ENCODE results near the gene ROM1. TPM values are rescaled to one million over a fixed set of nuclear protein-coding genes. Genes with fewer than 3 reads are reported as not detected.
A peak's percentile ranks its signal among the peaks of the same experiment; 100 is the strongest.
"Not testable (repeated sequence)": the region's sequence is repeated elsewhere in the genome, so short reads cannot be mapped to it uniquely, and the experiment has no call there.

Gene ROM1
- 1 to 10 TPM; 2.0 to 2.8 TPM for total RNA-seq

- Mint-ChIP-seq H3K27ac (peak within 1 kb of the TSS; percentile 95), H3K4me1 (peaks cover 41% of the 10 kb centered on the region), H3K27me3 (no peaks in the 10 kb centered on the region), H3K9me3 (no peaks in the 10 kb centered on the region), H3K36me3 (peaks cover 40% of the 10 kb centered on the region), H3K4me3 (peak within 1 kb of the TSS; percentile 90)
- DNase-seq: peak; percentile 90
Observed at GRCh38 chr11:62612366-62613290, at the start of gene ROM1, which contains the start of gene EML3. Gene ROM1 (plus strand): TSS chr11:62613257. CDS start chr11:62613282, 25 bp downstream. Gene EML3 (minus strand): TSS chr11:62612775. CDS start chr11:62612457, 318 bp downstream.

GRCh38 chr11:62565100-62565802 lies 47.8 kb upstream of the ROM1 start:
- Mint-ChIP-seq H3K27me3 (no peaks in the 10 kb centered on the region), H3K36me3 (peaks cover 45% of the 10 kb centered on the region), H3K4me1 (peaks cover 46% of the 10 kb centered on the region), H3K27ac (peak overlapping the region; percentile 64), H3K4me3 (no peak overlapping the region), H3K9me3 (no peaks in the 10 kb centered on the region)
- DNase-seq: no peak

GRCh38 chr11:62566247-62566646 lies 46.8 kb upstream of the ROM1 start:
- Mint-ChIP-seq H3K4me3 (no peak overlapping the region), H3K27me3 (no peaks in the 10 kb centered on the region), H3K4me1 (peaks cover 45% of the 10 kb centered on the region), H3K9me3 (no peaks in the 10 kb centered on the region), H3K36me3 (peaks cover 51% of the 10 kb centered on the region), H3K27ac (peak overlapping the region; percentile 10)
- DNase-seq: no peak

GRCh38 chr11:62567018-62567633 lies 45.9 kb upstream of the ROM1 start:
- Mint-ChIP-seq H3K27ac (peak overlapping the region; percentile 83), H3K9me3 (no peaks in the 10 kb centered on the region), H3K36me3 (peaks cover 54% of the 10 kb centered on the region), H3K4me1 (peaks cover 48% of the 10 kb centered on the region), H3K27me3 (no peaks in the 10 kb centered on the region), H3K4me3 (peak overlapping the region; percentile 18)
- no peak for DNase-seq

GRCh38 chr11:62569611-62570010 lies 43.4 kb upstream of the ROM1 start:
- Mint-ChIP-seq H3K4me1 (peaks cover 53% of the 10 kb centered on the region), H3K36me3 (peaks cover 75% of the 10 kb centered on the region), H3K27me3 (no peaks in the 10 kb centered on the region), H3K4me3 (no peak overlapping the region), H3K9me3 (no peaks in the 10 kb centered on the region), H3K27ac (peak overlapping the region; percentile 43)
- DNase-seq: no peak

GRCh38 chr11:62570903-62571302 lies 42.2 kb upstream of the ROM1 start:
- Mint-ChIP-seq H3K27ac (peak overlapping the region; percentile 99), H3K36me3 (peaks cover 73% of the 10 kb centered on the region), H3K4me1 (peaks cover 55% of the 10 kb centered on the region), H3K4me3 (peak overlapping the region; percentile 89)
- H3K9me3 Mint-ChIP-seq, DNase-seq, H3K27me3 Mint-ChIP-seq: not testable (repeated sequence)

- H3K27me3 Mint-ChIP-seq, H3K9me3 Mint-ChIP-seq, DNase-seq: not testable (repeated sequence)
- peaks cover 69% of the 10 kb centered on the region for H3K36me3 Mint-ChIP-seq
- peak overlapping the region; percentile 89 for H3K4me3 Mint-ChIP-seq
- peaks cover 51% of the 10 kb centered on the region for H3K4me1 Mint-ChIP-seq
- peak overlapping the region; percentile 99 for H3K27ac Mint-ChIP-seq
Observed at GRCh38 chr11:62571493-62571892, 41.6 kb upstream of the ROM1 start.

GRCh38 chr11:62572431-62572830 lies 40.6 kb upstream of the ROM1 start:
- no peak for DNase-seq
- H3K4me1 Mint-ChIP-seq: peaks cover 44% of the 10 kb centered on the region
- no peaks in the 10 kb centered on the region for H3K27me3 Mint-ChIP-seq
- peak overlapping the region; percentile 89 for H3K4me3 Mint-ChIP-seq
- H3K36me3 Mint-ChIP-seq: peaks cover 61% of the 10 kb centered on the region
- H3K9me3 Mint-ChIP-seq: no peaks in the 10 kb centered on the region
- H3K27ac Mint-ChIP-seq: peak overlapping the region; percentile 99

- Mint-ChIP-seq H3K9me3 (no peaks in the 10 kb centered on the region), H3K27me3 (no peaks in the 10 kb centered on the region), H3K4me1 (peaks cover 43% of the 10 kb centered on the region), H3K36me3 (peaks cover 59% of the 10 kb centered on the region), H3K27ac (peak overlapping the region; percentile 99), H3K4me3 (peak overlapping the region; percentile 89)
- DNase-seq: no peak
Observed at GRCh38 chr11:62573006-62573591, 40.0 kb upstream of the ROM1 start.

GRCh38 chr11:62573592-62574362 lies 39.3 kb upstream of the ROM1 start, which contains the start of gene EEF1G:
Gene EEF1G (minus strand): TSS chr11:62573891. CDS start chr11:62573842, 49 bp downstream.
- DNase-seq: peak; percentile 99
- H3K4me3 Mint-ChIP-seq: peak within 1 kb of the TSS; percentile 89
- H3K27me3 Mint-ChIP-seq: no peaks in the 10 kb centered on the region
- peaks cover 56% of the 10 kb centered on the region for H3K36me3 Mint-ChIP-seq
- H3K9me3 Mint-ChIP-seq: no peaks in the 10 kb centered on the region
- peak within 1 kb of the TSS; percentile 99 for H3K27ac Mint-ChIP-seq
- peaks cover 39% of the 10 kb centered on the region for H3K4me1 Mint-ChIP-seq

- H3K4me1 Mint-ChIP-seq: peaks cover 37% of the 10 kb centered on the region
- DNase-seq: peak; percentile 40
- H3K9me3 Mint-ChIP-seq: no peaks in the 10 kb centered on the region
- peaks cover 54% of the 10 kb centered on the region for H3K36me3 Mint-ChIP-seq
- H3K4me3 Mint-ChIP-seq: peak overlapping the region; percentile 89
- H3K27ac Mint-ChIP-seq: peak overlapping the region; percentile 99
- no peaks in the 10 kb centered on the region for H3K27me3 Mint-ChIP-seq
Observed at GRCh38 chr11:62574363-62575071, 38.5 kb upstream of the ROM1 start.

GRCh38 chr11:62575156-62575555 lies 37.9 kb upstream of the ROM1 start:
- Mint-ChIP-seq H3K4me3 (peak overlapping the region; percentile 89), H3K4me1 (peaks cover 33% of the 10 kb centered on the region), H3K27ac (peak overlapping the region; percentile 99), H3K36me3 (peaks cover 48% of the 10 kb centered on the region), H3K9me3 (no peaks in the 10 kb centered on the region), H3K27me3 (no peaks in the 10 kb centered on the region)
- no peak for DNase-seq

GRCh38 chr11:62575837-62576236 lies 37.2 kb upstream of the ROM1 start:
- H3K36me3 Mint-ChIP-seq: peaks cover 44% of the 10 kb centered on the region
- H3K4me1 Mint-ChIP-seq: peaks cover 28% of the 10 kb centered on the region
- H3K9me3 Mint-ChIP-seq: no peaks in the 10 kb centered on the region
- H3K27ac Mint-ChIP-seq: no peak overlapping the region
- DNase-seq: no peak
- H3K4me3 Mint-ChIP-seq: peak overlapping the region; percentile 89
- H3K27me3 Mint-ChIP-seq: no peaks in the 10 kb centered on the region
